C1 segment of cervical spinal cord (tissue), 14 donors: ENCODE results near the gene FSCN2.
"Not testable (repeated sequence)": the region's sequence is repeated elsewhere in the genome, so short reads cannot be mapped to it uniquely, and the experiment has no call there.

Source experiments
- DNase-seq, 14 donors: peaks; one replicate each; lab custom pipeline; 2025; lab: John Stamatoyannopoulos, UW

The FSCN2 gene

GRCh38 chr17:81575836-81576235, 47.7 kb downstream of the FSCN2 start:
- no peak for DNase-seq

- DNase-seq, result no peak
Observed at GRCh38 chr17:81576621-81577277, 48.6 kb downstream of the FSCN2 start.

- no peak for DNase-seq
Observed at GRCh38 chr17:81577278-81578000, 49.3 kb downstream of the FSCN2 start.

- DNase-seq, result no peak
Observed at GRCh38 chr17:81578038-81578441, 49.9 kb downstream of the FSCN2 start.

GRCh38 chr17:81578561-81579225, 50.5 kb downstream of the FSCN2 start:
- DNase-seq, result no peak

- DNase-seq, result no peak
Observed at GRCh38 chr17:81579298-81579697, 51.1 kb downstream of the FSCN2 start.

GRCh38 chr17:81579821-81580321, 51.7 kb downstream of the FSCN2 start:
- DNase-seq, result no peak

GRCh38 chr17:81580481-81580880, 52.3 kb downstream of the FSCN2 start:
- no peak for DNase-seq

GRCh38 chr17:81581758-81582157, 53.6 kb downstream of the FSCN2 start:
- no peak for DNase-seq

GRCh38 chr17:81582341-81582740, 54.2 kb downstream of the FSCN2 start:
- DNase-seq, result no peak

- DNase-seq, result no peak
Observed at GRCh38 chr17:81582749-81583148, 54.6 kb downstream of the FSCN2 start.

GRCh38 chr17:81583589-81584342, 55.6 kb downstream of the FSCN2 start:
- no peak for DNase-seq

GRCh38 chr17:81584771-81585170, 56.6 kb downstream of the FSCN2 start:
- DNase-seq, result not testable (repeated sequence)

- DNase-seq, result no peak
Observed at GRCh38 chr17:81586096-81586495, 57.9 kb downstream of the FSCN2 start.
